GM23338 (cell line): ENCODE measurements around the gene C11orf16.

Source experiments
- CREB1 ChIP-seq: fragments of 250-450 bp; sonication (Bioruptor Pico); IDR thresholded peaks from 2 replicates; pipeline ENCODE4 v1.5.0; 2020; ENCODE audit warnings: low read depth, mild to moderate bottlenecking, moderate library complexity
- CTCF ChIP-seq, 2 experiments: fragments of 200-600 bp in 1 of 2; sonication (generic) in 1 of 2; conservative IDR thresholded peaks; 2 replicates each; pipeline versions ENCODE4 v1.5.1 to v1.6.1; 2016 to 2017; ENCODE audit warnings: antibody characterized with exemption in 2 of 2, low read depth in 2 of 2, mild to moderate bottlenecking in 2 of 2, moderate library complexity in 1 of 2
- ETS1 ChIP-seq: IDR thresholded peaks from 2 replicates; pipeline ENCODE4 v1.6.1; 2016; ENCODE audit warnings: antibody characterized with exemption
- EZH2 ChIP-seq: fragments of 200-600 bp; sonication (generic); IDR thresholded peaks from one replicate; pipeline ENCODE4 v1.8.0; 2017; ENCODE audit warnings: antibody characterized with exemption, mild to moderate bottlenecking, low read depth; ENCODE audit not compliant: unreplicated experiment
- EZH2phosphoT487 ChIP-seq: fragments of 200-600 bp; sonication (generic); IDR thresholded peaks from one replicate; pipeline ENCODE4 v1.8.1; 2018; ENCODE audit warnings: antibody characterized with exemption; ENCODE audit not compliant: unreplicated experiment
- JUNB ChIP-seq: IDR thresholded peaks from one replicate; pipeline ENCODE4 v1.6.1; 2016; ENCODE audit warnings: antibody characterized with exemption; ENCODE audit not compliant: unreplicated experiment
- NANOG ChIP-seq: IDR thresholded peaks from 2 replicates; pipeline ENCODE4 v1.6.1; 2016; ENCODE audit warnings: antibody characterized with exemption, borderline replicate concordance
- POLR2AphosphoS5 ChIP-seq: IDR thresholded peaks from 2 replicates; pipeline ENCODE4 v1.6.1; 2016; ENCODE audit warnings: antibody characterized with exemption, low read depth
- STAT1 ChIP-seq: IDR thresholded peaks from one replicate; pipeline ENCODE4 v1.6.1; 2016; ENCODE audit warnings: antibody characterized with exemption; ENCODE audit not compliant: unreplicated experiment

- no peak for TF ChIP-seq CTCF (conservative IDR thresholded peaks at IDR 0.05; ENCODE audit: low read depth in 2 of 2)
- TF ChIP-seq POLR2AphosphoS5, result no peak
- TF ChIP-seq EZH2, result no peak
- TF ChIP-seq CREB1 (CRISPR knock-in tag), result no peak
- TF ChIP-seq JUNB, result no peak
- TF ChIP-seq ETS1, result no peak
- TF ChIP-seq EZH2phosphoT487, result no peak
- TF ChIP-seq STAT1, result no peak
- no peak for TF ChIP-seq NANOG
Observed at GRCh38 chr11:8971196-8971923, 38.6 kb upstream of the C11orf16 start.
